GM19324 (cell line): ENCODE data around the gene ADAT2.
"Not testable (repeated sequence)": the region's sequence is repeated elsewhere in the genome, so short reads cannot be mapped to it uniquely, and the experiment has no call there.

Experiments
- ATAC-seq: cut with Tn5 transposase; IDR thresholded peaks from one replicate; pipeline ENCODE4 v1.9.1; 2021; ENCODE audit warnings: mild to moderate bottlenecking, moderate library complexity; ENCODE audit not compliant: unreplicated experiment, low FRiP score

The ADAT2 gene

DNA sequence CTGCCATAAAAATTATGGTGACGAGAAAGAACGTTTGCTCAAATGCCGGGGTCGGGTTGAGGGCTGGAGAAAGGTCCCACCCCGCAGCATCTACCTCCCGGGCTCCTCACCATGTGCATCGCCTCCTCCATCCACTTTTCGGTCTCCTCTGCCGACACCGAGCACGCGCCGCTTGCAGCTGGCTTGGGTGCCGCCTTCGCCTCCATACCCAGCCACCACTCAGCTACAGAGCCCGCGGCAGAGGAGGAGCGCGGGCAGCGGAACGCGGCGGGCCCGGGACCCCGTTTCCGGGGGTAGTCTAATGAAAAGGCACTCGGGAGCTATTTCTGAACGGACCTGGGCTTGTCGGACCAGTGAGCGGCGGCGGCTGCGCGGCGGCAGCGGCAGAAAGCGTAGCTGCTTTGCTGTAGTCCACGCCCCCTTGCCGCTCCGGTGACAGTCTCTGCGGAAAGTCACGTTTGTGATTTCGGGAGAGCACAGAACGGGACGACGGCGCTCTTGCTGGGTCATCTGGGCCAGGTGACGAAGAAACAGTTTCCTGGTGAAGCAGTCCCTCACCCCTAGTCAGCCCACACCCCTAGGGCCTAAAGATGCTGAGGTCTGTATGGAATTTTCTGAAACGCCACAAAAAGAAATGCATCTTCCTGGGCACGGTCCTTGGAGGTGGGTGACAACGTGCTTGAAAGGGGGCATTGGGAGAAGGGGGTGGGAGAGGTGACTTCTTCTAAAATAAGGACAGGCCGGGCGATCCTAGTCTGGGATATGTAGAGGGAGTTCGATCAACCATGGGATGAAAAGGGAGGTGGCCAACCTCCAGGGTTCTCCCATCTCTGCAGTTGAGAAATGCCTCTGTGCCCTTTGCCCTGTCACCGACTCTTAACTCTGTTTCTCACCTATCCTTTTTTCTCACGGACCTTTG, at the start of gene ADAT2, which contains the start of gene PEX3:
TSS of gene ADAT2 (minus strand) at position 243 of the 919 bp plus-strand sequence. CDS start at position 206, 37 bp downstream.
TSS of gene PEX3 (plus strand) at position 353 of the 919 bp plus-strand sequence. CDS start at position 591, 238 bp downstream.
- ATAC-seq = peak; percentile 98

DNA sequence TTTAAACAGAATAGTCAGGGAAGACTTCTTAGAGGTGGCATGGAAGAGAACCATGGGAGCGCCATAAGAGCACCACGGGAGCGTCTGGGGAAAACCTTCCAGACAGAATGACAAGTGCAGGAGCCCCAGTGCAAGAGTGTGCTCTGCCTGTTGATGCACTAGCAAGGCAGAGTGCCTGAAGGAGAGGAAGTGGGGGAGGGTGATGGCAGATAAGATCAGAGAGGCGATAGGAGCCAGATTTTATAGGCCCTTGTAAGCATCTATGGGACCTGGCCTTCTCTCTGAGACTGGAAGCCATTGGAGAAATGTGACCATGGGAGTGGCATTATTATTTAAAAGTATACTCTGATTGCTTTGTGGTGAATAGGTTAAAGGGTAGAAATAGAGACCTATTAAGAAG, 47.9 kb upstream of the ADAT2 start:
- ATAC-seq = no peak

DNA sequence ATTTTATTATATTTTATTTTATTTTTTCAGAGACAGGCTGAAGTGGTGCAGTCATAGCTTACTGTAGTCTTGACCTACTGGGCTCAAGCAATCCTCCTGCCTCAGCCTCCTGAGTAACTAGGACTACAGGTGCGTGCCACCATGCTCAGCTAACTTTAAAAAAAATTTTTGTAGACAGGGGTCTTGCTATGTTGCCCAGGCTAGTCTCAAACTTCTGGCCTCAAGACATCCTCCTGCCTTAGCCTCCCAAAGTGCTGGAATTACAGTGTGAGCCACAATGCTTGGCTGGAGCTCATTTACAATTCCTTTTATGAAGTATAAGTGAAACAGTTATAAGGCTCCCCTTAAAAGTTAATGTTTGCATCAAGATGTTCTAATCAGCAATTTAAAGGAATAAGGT, 46.5 kb upstream of the ADAT2 start:
- ATAC-seq = no peak

- ATAC-seq = no peak
Observed at GRCh38 chr6:143490775-143491174, 40.3 kb upstream of the ADAT2 start.

- no peak for ATAC-seq
Observed at GRCh38 chr6:143490244-143490643, 39.7 kb upstream of the ADAT2 start.

GRCh38 chr6:143486752-143487151, 36.3 kb upstream of the ADAT2 start:
- ATAC-seq = no peak

- no peak for ATAC-seq
Observed at GRCh38 chr6:143485967-143486366, 35.5 kb upstream of the ADAT2 start.

DNA sequence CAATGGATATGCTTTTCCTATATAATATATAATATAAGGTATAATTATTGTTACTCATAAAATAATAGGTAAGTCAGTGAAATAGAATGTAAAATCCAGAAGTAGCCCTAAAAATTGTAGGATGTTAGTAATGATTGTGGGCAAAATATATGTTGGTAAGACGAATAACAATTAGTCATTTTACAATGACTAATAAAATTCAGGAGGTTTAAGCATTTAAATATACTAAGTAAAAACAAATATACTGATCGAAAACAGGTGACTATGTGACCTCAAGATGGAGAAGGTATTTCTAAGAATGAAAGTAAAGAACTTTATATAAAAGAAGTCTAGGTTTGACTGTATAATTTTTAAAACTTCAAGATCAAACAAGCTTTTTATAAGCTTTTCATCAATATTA, 32.1 kb upstream of the ADAT2 start:
- no peak for ATAC-seq

DNA sequence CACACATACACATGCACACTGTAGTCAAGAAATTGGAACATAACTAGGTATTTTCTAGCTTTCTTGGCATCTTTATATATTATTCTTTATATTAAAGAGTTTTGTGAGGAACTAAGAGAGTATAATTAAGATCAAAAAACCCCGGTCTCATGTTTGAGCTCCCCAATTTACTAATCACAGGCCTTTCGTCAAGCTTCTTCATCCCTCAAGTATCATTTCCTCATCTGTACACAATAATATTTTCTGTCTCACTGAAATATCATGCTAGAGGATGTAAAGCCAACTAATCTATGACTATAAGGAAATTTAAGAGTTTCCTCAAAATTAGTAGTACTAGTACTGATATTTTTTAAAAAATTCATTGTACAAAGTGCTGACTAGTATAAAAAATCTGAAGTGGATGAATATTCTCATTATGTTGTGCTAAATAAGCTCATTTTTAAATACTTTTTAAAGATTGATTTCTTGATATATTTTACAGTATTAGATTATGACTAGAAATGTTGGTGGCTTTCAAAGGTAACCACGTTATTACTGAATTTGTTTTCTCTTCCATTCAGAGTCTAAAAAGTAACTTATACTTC, 28.1 kb upstream of the ADAT2 start:
- no peak for ATAC-seq

- ATAC-seq = no peak
Observed at GRCh38 chr6:143476545-143476944, 26.1 kb upstream of the ADAT2 start.

DNA sequence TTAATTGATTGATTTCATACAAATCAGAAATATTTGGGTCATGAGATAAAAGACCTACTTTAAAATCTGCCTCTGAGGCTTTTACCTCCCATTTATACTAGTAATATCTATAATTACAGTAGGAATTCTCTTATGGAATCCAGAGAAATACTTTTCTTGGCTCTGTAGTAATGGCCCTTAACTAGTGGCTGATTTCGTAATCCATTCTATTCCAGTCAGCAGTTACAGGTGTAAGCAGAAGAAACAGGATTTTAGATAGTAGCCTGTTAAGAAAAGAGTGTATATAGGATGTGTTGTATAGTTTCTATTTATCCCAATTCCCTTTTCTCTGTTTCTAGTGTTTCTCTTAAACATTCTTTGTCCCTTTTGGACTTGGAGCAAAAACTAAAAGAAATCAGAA, 21.3 kb upstream of the ADAT2 start:
- no peak for ATAC-seq

DNA sequence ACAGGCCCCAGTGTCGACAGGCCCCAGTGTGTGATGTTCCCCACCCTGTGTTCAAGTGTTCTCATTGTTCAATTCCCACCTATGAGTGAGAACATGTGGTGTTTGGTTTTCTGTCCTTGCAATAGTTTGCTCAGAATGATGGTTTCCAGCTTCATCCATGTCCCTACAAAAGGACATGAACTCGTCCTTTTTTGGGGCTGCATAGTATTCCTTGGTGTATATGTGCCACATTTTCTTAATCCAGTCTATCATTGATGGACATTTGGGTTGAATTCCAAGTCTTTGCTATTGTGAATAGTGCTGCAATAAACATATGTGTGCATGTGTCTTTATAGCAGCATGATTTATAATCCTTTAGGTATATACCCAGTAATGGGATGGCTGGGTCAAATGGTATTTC, 18.3 kb upstream of the ADAT2 start:
- ATAC-seq = not testable (repeated sequence)

DNA sequence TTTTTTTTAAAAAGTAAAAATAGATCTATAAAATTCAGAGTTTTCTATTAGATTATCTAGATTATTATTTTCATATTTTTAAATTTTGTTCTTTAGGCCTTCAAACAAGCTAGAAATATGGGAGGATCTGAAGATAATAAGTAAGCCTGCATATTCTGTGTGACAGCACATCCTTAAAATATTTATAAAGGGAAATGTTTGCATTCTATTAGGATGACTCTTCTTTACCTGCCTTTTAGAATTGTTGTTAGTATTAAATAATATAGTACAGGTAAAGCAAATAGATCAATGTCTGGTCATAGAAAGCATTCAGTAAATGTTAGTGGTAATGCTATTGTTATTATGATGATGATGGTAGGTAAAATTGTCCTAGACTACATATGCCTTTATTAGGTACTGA, 17.5 kb upstream of the ADAT2 start:
- no peak for ATAC-seq

DNA sequence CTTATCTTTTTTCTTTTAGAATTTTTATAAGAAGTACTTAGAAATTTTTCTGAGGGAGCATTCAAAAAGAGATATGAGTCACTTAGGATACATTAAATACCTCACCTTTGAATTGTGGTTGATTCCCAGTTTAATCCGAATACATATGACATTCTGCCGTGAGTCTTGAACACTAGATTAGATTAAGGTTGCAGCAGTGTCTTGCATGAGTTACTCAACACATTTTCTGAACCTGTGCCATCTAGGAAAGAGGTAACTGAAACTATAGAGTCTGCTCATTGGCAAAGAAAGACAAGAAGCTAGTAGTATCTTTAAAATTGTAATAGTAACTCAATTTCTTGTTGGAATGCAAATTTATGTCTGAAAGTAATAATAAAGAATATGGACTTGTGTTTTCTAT, 15.1 kb upstream of the ADAT2 start:
- ATAC-seq = no peak

- no peak for ATAC-seq
Observed at GRCh38 chr6:143457563-143458359, 7.3 kb upstream of the ADAT2 start.

DNA sequence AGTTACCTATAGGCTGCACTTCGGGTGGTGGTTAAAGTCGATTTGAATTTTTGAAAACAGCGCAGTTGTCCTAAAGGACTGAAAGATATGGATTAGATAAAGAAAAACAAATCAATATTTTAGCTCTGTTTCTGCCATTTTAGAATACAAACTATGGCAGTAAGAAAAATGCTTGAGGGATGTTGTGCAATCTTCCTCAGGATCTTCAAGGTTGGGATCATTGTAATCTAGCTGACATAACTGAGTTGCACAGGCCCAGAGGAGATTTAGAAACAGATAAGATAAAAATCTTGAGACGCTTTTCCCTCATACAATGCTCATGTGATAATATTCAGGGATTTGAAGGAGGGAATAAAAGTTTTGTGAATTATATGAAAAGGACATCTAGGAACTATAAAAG, 1.0 kb upstream of the ADAT2 start:
- ATAC-seq = no peak

DNA sequence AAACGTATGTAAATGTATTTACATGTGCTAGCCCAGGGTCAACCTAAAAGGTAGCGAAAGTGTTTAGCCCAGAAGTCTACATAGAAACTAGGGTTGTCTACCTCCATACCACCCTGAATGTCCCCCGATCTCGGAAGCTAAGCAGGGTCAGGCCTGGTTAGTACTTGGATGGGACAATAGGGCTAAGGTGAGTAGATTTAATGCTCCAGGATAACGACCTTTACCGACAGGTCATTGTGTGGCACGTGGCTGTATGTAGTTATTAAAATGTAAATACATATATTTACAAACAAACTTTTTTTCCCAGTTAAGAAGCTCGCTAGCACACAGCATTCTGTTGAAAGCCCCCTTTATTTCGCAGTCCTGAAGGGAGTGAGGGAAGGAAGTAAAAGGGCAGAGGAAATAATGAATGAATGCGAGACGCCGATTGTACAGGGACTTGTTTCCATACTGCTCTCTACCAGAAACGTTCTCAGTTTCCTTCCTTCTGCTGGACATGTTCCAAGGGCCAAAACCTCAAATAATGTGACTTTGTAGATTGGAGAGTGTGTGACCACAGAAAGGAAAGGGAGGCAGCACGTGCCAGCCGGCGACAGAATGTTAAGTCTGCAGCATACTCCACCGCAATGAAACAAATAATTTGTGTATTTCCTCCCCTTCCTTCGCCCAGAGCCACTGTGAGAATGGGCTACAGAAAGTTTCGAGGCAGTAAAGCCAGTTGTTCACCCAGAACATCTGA, 612 bp downstream of the ADAT2 start:
- ATAC-seq = peak; percentile 25

DNA sequence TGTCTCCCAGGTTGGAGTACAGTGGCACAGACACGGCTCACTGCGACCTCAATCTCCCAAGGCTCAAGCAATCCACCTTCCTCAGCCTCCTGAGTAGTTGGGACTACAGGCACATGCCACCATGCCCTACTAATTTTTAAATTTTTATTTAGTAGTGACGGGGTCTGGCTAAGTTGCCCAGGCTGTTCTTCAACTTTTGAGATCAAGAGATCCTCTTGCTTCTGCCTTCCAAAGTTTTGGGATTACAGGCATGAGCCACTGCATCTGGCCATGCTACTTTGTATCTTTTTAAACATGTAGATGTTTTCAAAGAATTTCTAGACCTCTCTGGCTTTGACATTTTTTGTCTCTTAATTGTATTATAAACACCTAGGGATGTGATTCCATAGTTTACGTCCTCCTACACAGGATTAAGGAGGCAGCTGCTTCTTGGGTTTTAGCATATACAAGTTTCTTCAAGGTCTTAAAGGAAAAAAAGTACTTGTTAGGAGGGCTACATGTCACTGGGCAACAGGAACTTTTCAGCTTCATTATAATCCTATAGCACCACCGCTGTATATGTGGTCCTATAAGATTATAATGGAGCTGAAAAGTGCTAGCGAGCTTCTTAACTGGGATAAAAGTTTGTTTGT, 1.3 kb downstream of the ADAT2 start:
- ATAC-seq = no peak

- not testable (repeated sequence) for ATAC-seq
Observed at GRCh38 chr6:143447865-143448264, 2.6 kb downstream of the ADAT2 start.

- ATAC-seq = no peak
Observed at GRCh38 chr6:143443096-143443495, 7.4 kb downstream of the ADAT2 start.
